Inferior parietal cortex (tissue), 1 donor: Measurements from ENCODE around the gene CDH13.

Source experiments
- DNase-seq: peaks from one replicate; pipeline ENCODE4 v3.0.0-alpha.2; 2016; ENCODE audit errors: extremely low spot score

The CDH13 gene

DNA sequence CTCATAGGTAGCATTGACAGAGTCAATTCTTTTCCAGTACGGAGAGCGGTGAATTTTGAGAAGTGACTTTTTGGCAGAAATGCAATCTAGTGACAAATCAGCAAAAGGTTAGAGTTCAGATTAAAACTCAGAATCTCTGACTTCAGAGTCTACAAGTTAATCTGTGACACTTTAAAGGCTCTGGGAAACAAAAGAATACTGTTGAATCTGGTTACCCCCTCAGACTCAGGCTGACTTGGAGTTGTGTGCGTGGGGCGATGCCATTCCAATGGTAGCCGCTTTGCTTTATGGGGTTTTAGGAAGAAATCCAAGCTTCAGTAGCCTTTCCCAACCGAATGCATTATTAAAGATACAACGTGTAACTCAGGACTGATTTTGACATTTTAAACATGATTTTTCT, 118.2 kb downstream of the CDH13 start:
- no peak for DNase-seq

DNA sequence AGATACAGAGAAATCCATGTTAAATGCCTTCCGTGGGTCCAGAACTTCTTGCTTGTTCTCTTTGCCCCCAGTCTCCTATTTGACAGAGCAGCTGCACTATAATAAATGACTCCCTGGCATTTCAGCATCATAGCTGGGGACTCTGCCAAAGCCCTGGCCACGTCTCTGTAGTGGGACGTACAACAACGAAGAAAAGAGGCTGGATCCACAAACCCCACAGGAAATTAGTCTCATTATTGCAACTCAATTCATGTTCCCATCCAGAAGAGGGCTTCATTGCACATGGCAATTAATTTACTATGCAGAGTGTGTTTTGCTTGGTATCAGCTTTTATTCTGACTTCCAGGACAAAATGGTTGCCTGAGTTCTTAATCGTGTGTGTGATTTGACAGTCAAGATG, 121.3 kb downstream of the CDH13 start:
- DNase-seq = no peak

DNA sequence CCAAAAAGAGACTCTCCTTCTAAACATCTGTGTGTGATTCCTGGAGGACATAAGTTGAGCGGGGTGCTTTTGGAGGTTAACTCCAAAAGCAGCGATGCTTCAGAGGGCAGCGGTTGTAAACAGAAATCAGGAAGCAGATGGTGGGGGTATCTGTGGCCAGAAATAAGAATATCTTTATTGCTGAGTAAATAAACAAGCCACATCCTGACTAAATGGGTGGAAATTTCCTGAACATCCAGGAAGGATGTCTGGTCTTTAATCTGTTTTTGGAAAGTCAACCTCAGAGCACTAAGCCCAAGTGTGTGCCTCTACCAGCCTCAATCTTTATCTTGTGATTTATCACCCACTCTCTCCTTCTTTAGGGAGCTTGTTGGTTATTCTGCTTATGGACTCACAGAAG, 123.3 kb downstream of the CDH13 start:
- no peak for DNase-seq

DNA sequence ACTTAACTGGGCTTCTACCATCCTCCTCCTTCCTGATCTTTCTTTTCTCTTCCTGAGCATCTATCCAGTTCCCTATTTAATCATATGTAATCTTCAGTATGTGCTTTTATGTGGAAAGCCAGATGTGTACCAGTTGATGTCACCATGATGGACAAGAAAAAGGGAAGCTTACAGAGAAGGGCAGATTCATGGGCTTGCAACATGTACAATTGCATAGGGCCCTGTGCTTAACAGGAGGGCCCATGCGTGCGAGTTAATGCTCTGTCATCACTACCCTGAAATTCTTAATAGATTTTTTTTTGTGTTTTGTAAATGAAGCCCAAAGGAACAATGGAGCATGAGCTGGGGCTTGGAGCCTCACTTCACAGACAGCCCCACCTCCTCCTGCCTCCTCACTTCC, 124.3 kb downstream of the CDH13 start:
- no peak for DNase-seq

DNA sequence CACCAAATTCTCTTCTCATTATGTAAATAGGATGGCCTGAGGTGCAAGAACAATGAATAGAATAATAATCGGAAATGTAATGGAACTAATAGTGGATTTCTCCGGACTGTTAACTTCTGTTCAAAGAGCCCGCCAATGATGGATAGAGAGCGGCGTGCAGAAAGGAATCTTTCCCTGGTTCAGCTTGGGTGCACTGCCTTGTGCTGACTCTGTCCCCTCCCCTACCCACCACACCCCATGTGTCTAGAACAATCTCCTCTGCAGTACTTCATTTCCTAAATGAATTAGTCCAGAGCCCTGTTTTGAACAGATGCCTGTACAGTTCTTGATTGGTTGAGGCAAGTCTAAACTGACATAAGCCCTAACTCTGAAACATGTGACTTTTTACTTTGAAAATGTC, 125.4 kb downstream of the CDH13 start:
- no peak for DNase-seq

DNA sequence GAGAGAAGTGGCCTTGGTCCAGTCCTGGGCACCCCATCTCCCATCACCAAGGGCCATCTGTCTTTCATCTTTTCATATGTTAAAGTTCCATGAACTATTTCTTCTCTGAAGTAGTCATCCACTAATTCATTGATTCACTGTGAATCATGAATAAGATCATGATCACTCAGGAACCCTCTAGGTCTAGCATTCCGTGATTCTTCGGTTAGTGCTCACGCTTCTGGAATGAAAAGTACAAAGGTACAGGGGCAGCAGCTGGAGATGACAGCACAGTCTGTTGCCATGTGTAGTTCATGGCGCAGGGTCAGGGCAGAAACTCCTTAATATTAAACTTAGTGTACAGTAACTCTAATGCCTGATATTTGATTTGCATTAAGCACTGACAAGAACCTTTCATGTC, 127.1 kb downstream of the CDH13 start:
- no peak for DNase-seq

DNA sequence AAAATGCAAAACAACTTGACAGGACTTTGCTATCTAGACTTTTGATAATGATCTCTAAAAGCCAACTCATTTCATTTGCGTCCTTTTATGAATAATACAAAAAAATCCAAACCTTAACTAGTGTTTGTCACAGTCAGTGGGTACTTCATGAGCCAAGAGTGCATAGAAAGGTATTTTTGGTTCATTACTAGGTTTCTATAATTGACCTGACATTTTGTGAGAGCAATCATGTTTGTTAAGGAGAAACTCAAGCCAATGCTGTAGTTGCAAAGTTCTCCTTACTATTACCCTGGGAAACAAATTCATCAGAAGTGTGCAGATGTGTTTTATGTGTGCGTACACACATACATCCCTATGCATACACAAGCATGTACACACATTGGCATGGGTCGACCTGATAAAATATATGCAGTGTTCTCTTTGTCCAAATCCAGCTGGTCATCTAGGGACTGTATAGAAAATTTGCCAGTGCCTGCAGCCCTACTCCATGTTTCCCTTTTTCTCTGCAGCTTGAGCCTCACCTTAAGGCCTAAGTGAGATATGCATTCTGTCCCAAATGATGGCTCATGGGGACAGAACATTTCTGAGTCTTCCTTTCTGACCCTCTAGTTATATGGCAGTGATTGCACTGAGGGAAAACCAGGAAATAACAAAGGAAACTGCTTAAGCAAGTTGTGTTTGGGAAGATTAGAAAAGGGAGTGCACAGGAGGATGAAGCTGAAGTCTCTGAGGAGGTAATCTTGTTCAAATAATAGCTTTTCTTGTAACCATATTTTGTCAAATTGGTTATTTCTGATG, 128.1 kb downstream of the CDH13 start:
- no peak for DNase-seq

DNA sequence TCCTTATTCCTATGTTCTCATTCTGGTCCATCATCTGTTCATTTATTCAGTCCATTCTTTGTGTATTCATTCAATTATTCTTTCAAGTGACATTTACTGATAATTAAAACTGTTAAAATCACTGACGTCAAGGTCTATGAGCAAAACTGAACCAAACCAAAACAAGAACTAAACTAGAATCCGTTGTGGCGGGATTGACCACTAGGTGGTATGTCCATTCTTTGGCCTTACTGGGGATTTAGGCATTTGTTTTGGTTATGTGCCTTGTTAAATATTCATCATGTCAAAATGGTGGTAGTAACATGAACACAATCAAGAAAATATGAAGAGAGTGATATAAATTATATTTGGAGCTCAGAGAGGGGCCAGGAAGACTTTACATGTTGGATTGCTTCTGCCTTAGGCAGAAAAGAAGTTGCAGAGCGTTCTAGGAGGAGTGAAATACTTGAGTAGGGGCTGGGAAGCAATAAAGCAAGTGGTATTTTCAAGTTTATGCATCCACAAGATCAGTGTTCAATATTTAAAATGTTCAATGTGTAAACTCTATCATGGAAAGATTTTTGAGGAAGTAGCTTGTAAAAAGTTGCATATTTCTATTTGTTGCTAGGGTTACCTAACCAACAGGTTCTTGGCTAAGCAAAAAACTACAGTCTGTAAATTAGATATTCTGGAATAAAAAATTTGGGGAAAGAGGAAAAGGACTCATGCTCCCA, 129.0 kb downstream of the CDH13 start:
- DNase-seq = no peak

DNA sequence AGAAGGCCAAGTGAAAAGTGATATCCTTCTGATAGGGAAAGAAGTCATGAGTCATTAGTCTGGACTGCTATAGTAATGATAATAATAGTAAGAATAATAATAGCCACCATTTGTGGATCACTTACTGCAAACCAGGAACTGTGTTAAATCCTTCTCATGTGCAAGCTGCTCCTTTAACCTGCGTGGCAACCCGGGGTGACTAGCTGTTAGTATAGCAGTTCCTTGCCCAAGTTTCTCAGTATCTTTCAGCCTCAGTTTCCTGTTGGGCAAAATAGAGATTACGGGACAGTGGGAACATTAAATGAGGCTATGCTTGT, 129.5 kb downstream of the CDH13 start:
- no peak for DNase-seq

DNA sequence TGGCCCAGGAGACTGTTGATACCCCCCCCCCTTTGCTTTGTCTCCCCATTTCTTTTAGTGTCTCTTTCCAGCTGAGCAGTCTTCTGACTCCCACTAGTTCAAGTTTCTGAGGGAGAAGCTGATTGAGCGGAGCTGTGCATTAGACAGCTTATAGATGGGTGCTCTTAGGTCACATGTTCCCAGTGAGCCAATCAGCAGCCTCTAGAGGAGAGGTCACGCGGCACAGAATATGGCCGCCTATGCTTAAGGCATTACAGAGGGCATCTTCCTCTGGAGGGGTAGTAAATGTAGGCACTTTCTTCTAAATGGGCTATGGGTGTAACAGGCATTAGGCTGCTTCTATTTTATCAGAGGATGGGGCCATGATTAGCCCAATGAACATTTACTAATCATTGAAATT, 131.6 kb downstream of the CDH13 start:
- DNase-seq = no peak

DNA sequence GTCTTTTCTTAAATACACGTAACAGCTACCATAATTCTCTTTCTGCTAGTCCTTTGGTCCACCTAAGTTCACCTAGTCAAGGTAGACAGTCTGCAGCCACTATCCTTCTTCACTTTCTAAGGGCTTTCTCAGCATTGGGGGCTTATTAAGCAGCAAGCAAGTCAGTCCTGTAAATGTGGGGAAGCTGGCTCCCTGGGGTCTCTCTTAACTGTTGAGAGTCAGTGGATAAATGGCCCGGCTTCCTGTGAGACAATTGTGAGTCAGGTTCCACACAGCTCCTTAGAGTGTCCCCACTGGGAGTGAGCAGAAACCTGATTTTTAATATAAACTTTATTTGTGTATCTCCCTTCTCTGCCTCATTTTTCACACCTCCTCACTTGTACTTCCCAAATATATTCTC, 132.1 kb downstream of the CDH13 start:
- no peak for DNase-seq

DNA sequence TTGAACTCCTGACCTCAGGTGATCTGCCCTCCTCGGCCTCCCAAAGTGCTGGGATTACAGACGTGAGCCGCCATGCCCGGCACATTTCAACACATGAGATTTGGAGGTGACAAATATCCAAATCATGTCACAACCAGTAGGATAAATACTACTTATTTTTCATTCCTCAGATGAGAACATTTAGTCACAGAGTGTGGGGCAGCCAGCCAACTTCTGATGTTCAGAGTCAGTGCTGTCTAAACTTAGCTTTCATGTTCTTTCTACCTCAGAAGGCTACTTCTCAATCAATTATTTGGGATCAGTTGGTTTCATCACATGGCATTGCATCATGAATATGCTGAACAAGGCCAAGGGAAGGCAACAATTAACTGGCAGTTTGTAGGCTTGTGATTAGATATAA, 134.5 kb downstream of the CDH13 start:
- DNase-seq = peak; percentile 60

DNA sequence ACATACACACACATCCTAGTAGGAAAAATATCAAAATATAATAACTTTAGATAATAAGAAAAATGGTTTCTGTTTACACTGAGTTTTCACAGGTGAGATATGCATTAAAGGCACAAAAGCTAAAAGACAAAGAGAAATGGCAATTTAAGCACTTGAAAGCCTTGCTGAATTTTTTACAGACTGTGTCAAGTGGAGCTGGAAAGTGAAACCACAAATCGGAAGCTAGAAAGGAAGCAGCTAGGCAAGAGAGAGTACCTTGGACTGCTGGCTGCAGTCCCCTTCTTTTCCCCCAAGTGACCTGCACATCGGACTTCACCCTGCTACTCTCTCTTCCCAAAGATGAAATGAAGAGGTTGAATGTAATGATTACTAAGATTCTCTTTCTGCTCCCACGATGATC, 135.1 kb downstream of the CDH13 start:
- peak; percentile 37 for DNase-seq

DNA sequence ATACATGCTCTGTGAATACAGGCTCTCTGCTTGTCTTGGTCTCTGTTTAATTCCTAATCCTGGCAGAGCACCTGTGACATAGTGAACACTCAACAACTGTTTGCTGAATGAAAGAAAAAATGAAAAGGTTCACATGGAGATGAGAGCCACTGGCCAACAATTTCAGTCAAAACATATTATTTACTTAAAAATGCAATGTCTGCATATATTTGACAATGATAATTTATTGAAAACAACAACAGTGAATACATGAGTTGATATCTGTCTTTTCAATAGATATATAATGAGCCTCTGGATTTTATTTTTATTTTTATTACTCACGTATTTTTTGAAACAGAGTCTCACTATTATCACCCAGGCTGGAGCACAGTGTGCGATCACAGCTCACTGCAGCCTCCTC, 136.6 kb downstream of the CDH13 start:
- DNase-seq = no peak

DNA sequence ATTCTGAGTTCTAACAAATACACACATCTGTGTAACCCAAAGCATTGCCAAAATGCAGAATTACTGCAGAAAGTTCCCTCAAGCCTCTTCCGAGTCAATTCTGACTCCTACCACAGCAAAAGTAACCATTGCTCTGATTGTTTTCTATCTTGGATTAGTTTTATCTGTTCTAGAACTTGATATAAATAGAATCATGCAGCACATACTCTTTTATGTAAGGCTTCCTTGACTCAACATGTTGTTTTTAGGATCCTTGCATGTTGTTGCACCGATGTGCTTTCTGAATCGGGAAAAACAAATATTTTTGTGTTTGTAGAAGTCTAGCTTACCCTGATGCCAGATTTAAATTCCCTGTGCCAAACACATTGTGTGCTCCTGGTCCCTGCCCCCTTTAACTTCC, 140.4 kb downstream of the CDH13 start:
- DNase-seq = no peak

DNA sequence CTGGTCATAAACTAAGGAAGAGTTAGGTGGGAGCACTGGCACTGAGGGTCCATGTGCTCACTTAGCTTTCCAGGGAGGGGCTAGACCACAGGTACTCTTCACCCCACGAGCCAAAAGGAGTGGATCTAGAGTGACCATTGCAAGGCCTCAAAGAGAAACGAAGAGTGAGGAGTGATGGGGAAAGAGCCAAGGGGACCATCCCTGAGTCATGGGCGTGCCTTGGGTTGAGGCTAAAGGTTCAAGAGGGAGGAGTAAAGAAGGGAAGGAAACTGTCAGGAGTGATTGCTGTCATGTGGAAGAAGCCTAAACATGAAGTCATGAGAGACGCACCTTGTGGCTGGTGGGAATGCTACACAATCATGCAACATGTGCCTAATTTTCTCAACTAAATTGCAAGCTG, 141.0 kb downstream of the CDH13 start:
- no peak for DNase-seq

DNA sequence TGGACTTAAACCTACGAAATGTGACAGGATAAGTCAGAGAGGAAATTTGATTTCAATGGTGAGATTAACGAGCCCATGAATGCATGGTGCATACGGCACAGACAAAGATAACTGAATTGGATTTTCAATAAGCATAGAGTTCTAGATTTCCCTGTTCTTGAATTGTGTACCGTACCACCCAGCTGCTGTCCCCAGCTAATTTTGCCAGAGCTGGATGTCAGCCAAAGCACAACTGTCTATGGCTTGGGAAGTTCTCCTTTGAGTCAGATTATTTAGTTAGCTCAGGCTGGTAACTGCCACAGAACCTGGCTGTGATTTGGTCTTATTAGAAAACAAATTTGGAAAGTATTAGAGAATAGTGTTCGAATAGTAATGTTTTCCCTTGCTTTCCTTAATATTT, 143.1 kb downstream of the CDH13 start:
- peak; percentile 50 for DNase-seq

DNA sequence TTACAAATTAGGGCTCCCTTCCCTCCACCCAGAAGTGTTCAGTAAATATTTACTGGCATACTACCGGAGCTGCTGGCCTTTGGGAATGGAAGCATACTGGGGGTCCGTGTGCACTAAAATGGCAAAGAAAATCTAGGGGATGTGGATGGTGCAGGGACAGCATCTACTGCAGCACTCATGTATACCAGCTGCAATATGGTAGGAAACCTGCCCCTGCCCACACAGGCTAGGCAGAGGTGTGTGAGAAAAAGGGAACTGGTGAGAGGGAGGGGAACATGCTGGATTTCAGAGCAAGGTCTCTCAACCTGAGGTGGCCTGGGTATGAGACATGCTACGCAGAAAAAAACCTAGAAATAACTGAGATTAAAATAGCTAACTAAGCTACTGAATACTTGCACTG, 145.4 kb downstream of the CDH13 start:
- no peak for DNase-seq

DNA sequence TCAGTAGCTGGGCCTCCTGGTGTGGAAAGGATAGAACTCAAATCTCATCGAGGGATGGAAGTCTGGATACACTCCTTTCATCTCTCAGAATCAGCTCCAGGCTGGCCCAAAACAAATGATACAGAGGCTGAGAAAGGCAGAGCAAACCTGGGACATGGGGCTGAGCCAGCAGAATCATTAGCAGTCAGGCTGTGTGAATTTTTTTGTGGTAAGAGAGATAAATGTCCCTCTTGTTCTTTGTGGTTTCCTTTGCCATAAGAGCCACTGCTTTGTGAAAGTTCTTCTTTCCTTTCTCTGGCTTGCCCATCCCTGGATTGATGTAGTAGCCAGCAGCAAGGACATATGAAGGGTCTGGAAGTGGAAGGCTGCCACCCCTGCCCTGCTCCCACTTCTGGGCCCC, 146.2 kb downstream of the CDH13 start:
- DNase-seq = no peak

DNA sequence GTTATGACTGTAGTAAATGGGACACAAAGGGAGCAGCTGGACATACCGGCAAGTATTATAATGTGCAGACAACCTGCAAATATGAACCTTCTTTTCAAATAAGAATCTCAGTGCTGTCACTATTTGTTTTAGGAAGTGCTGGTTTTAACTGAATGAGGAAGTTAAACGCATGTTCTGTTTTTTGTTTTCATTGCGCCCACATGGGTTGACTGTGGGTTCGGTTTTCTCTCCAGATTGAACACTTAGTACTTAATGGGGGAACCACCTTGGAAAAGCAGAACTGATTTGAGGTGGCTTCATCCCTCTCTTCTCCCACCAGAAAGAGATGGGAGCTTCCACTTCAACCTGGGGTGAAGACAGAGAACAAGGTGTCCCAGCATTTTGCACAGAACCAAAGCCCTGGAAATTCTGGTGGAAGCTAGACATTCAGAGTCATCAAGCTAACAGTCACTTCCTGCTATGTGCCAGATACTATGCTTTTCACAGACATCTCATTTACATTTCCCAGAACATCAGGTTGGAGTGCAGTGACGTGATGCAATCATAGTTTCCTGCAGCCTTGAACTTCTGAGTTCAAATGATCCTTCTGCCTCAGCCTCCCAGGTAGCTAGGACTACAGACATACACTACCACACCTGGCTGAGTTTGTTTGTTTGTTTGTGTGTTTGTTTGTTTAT, 149.8 kb downstream of the CDH13 start:
- no peak for DNase-seq

DNA sequence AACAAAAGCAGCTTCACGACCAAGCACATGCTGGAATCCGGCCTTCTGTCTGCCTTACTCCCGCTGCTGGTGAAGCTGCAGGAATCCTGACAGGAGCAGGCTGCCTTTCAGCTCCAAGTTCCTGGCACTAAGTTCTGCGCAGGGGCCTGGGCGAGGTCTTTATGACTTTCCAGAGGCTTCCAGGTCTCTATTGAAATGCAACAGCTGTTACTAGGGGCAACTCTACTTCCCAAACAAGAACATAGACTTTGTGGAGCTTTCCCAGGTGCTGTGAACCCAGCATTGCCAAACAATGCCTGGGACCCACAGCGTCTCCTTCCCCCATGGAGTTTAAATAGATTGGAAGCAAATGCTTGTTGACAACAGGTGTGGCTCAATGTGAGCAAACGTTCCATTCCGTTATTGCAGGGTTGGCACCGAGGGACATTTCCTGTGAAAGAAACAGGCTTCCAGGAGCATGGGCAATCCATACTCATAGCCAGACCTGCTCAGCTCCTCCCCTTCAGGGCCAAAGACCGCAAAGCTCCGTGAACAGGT, 156.0 kb downstream of the CDH13 start:
- no peak for DNase-seq

DNA sequence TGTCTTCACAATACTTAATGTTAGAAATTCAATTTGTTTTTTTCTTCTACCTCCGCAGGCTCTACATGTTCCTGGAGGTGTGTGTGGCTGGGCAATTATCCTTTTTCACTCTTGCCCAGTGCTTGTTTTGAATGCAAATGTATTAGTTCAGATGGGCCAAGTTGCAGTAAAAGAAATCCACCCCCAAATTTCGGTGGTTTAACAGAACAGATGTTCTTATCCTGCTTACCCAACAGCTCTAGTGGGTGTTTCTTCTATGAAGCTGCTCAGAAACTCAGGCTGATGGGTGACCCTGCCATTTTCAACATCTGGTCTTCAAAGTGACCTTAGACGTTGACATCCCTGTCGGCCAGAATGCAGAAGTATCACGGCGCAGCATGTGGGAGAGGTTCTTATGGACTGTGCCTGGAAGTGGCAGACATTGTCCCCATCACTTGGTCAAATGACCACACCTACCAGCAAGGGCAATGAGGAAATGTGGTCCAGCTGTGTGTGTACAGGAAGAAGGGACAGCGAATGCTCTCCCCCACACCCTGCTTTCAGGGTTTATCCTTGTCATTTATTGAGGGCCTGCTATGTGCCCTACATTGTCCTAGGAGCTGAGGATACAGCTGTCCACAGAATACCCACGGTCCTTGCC, 157.3 kb downstream of the CDH13 start:
- no peak for DNase-seq
